ENCODE results near the gene PRSS50. TPM values are rescaled to one million over a fixed set of nuclear protein-coding genes. Genes with fewer than 3 reads are reported as not detected.

Gene PRSS50
- total and polyA plus RNA-seq, 2 donors (not counting 3 experiments of a cell fraction or from before 2014, with no cell fraction given) = not detected

DNA sequence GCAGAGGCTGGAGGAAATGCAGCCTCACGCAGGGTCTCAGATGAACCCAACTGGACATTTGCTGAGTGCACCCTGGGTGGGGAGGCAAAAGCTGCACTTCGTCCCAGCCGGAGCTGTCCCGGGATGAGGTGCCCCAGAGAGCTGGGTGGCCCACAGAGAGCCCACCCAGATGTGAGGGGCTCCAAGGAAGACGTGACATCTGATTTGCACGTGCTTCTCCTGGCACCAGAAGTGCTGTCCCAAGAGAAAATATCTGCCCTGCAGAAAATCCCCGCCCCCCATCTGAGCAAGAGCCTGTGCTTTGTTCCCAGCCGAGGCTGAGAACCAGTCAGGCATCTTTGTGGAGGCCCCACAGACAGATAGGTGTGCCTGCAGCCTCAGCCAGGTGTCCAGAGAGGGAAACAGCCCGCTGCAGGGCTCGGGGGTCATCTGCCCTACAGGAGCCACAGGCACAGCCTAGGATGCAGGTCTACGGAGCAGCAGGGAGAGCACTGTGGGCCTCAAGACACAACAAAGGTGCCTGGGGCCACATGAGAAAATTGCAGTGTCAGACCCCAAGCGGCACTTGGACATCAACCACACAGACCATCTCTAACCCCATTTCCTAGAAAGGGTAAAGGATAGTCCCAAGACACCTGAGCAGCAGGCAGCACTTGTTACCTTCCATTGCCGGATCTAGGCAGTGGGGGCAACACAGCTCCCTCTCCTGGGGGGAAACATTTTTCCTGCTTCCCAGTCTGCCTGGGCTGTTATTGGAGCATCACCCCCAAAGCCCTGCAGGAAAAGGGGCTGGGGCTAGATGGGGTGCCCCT, 10.7 kb downstream of the PRSS50 start:
- Histone ChIP-seq H3K36me3 (ENCODE audit: control insufficient read depth in 2 of 2, extremely low read depth in 1 of 2, insufficient read depth in 2 of 2, low read length in 2 of 2) (no peaks in the 10 kb centered on the region), H3K4me3 (replicated peaks in 1 of 3; ENCODE audit: insufficient read depth in 1 of 3, low read depth in 1 of 3, low read length in 3 of 3) (no peak overlapping the region), H3K27ac (ENCODE audit: insufficient read depth, low read depth, low read length) (no peak overlapping the region), H3K79me2 (ENCODE audit: control insufficient read depth, insufficient read depth, low read length) (no peaks in the 10 kb centered on the region), H3K9ac (replicated peaks; ENCODE audit: extremely low read depth, insufficient read depth, low read length) (no peak overlapping the region), H2AFZ (ENCODE audit: low read depth, low read length) (no peak overlapping the region), H4K20me1 (replicated peaks; ENCODE audit: control insufficient read depth, extremely low read depth, insufficient read depth, low read length) (no peaks in the 10 kb centered on the region), H3K4me2 (ENCODE audit: insufficient read depth, low read length) (no peak overlapping the region), H3K9me1 (replicated peaks; ENCODE audit: control insufficient read depth, extremely low read depth, insufficient read depth, low read length) (no peaks in the 10 kb centered on the region), H3K27me3 (ENCODE audit: control insufficient read depth in 2 of 2, insufficient read depth in 2 of 2, low read length in 2 of 2) (peaks cover under 1 to 4% of the 10 kb centered on the region in 2 experiments), H3K9me3 (replicated peaks; ENCODE audit: control insufficient read depth, insufficient read depth, low read length) (no peaks in the 10 kb centered on the region), H3K4me1 (ENCODE audit: control insufficient read depth, extremely low read depth, insufficient read depth, low read length) (peaks cover 11% of the 10 kb centered on the region)
- no TSS peak for BruUV-seq (replicated peaks)
- ChIA-PET CTCF (interaction anchor here (0.6 to 4.2 kb wide), 20 partner anchors 8 to 617 kb away, joined by 3 to 37 read pairs (median 5); no protein-coding TSS in a partner anchor), POLR2A (no interaction called here)
- FAIRE-seq = no peak
- intact Hi-C loops (cut with micrococcal nuclease) = loop anchor here (5.0 to 10.0 kb wide), 3 partner anchors 288 to 668 kb away; no protein-coding TSS in a partner anchor
- no peak for DNase-seq (ENCODE audit: low read depth, low spot score)
- TF ChIP-seq MYC (IDR thresholded peaks at IDR 0.05; ENCODE audit: low read depth, low read length) = no peak
- no peak for TF ChIP-seq CTCF (IDR thresholded peaks at IDR 0.05; ENCODE audit: extremely low read depth in 1 of 2, insufficient read depth in 1 of 2, low read depth in 1 of 2, low read length in 2 of 2)
- no peak for TF ChIP-seq EZH2 (IDR thresholded peaks at IDR 0.05; ENCODE audit: borderline replicate concordance, low read depth, low read length, severe bottlenecking)
- TF ChIP-seq, protein P1, sequence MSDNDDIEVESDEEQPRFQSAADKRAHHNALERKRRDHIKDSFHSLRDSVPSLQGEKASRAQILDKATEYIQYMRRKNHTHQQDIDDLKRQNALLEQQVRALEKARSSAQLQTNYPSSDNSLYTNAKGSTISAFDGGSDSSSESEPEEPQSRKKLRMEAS (IDR thresholded peaks at IDR 0.05; ENCODE audit: insufficient read depth, insufficient read length) = no peak
- no peak for TF ChIP-seq POLR2A (IDR thresholded peaks at IDR 0.05; ENCODE audit: low read depth, low read length)
- no peak for TF ChIP-seq GATA2 (IDR thresholded peaks at IDR 0.05; ENCODE audit: insufficient read depth, insufficient read length, low read depth, low read length)
- no peak for TF ChIP-seq POLR2AphosphoS5 (IDR thresholded peaks at IDR 0.05; ENCODE audit: insufficient read depth, low read depth, low read length)
- no peak for TF ChIP-seq JUN (IDR thresholded peaks at IDR 0.05; ENCODE audit: borderline replicate concordance, insufficient read depth, insufficient read length, low read depth)
- no peak for TF ChIP-seq FOS (IDR thresholded peaks at IDR 0.05; ENCODE audit: borderline replicate concordance, insufficient read depth, low read length)
- dilution Hi-C loops (cut with MboI; ENCODE audit: extremely low pct_ligation_motif_present, low sequenced_read_pairs) = no loop called here

Measured in endothelial cell of umbilical vein (primary cell).